Stimulated activated CD8-positive, alpha-beta memory T cell treated with anti-CD3 and anti-CD28 coated beads, Interleukin-4, amount 100 ng/mL, for 1 hour (primary cell): ENCODE results near the gene MPHOSPH9.
"Not testable (repeated sequence)": the region's sequence is repeated elsewhere in the genome, so short reads cannot be mapped to it uniquely, and the experiment has no call there.

Experiments
- DNase-seq, 2 donors: peaks; one replicate each; pipeline ENCODE4 v3.0.0-alpha.2; 2020; ENCODE audit warnings: low read depth in 2 of 2, low spot score in 1 of 2

MPHOSPH9 gene

GRCh38 chr12:123227581-123228258 lies 5.2 kb downstream of the MPHOSPH9 start:
- no peak for DNase-seq

- DNase-seq = no peak
These were observed 7.5 kb downstream of the MPHOSPH9 start for GRCh38 chr12:123225443-123225842.

DNA sequence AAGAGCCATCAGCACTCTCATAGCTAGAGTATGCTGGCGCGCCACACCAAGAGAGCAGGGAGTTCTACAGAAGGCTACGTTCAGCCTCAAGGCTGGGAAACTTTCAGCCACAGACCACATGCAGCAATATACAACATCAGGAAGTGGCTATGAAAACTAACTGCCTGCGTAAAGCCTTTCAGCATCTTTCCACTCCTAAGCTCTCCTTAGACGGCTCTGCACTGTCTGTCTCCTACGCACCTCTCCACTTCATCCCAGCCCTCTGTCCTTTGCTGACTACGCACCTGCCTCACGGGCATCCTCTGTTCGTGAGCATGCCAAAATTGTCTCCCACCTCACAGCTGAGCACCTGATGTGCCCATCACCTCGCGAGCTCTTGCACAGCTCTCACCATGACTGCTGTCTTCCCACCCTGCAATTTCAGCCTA lies 9.7 kb downstream of the MPHOSPH9 start:
- peak; percentile 11 to 35 for DNase-seq

DNA sequence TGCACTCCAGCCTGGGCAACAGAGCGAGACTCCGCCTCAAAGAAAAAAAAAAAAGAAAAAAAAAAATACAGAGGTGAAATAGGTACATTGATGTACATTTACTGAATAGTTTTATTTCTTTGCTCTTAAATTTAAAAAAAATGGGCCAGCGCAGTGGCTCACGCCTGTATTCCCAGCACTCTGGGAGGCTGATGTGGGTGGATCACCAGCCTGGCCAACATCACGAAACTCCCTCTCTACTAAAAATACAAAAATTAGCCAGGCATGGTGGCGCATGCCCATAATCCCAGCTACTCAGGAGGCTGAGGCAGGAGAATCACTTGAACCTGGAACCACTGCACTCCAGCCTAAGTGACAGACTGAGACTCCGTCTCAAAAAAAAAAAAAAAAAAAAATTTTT lies 25.1 kb downstream of the MPHOSPH9 start:
- DNase-seq = not testable (repeated sequence)

DNA sequence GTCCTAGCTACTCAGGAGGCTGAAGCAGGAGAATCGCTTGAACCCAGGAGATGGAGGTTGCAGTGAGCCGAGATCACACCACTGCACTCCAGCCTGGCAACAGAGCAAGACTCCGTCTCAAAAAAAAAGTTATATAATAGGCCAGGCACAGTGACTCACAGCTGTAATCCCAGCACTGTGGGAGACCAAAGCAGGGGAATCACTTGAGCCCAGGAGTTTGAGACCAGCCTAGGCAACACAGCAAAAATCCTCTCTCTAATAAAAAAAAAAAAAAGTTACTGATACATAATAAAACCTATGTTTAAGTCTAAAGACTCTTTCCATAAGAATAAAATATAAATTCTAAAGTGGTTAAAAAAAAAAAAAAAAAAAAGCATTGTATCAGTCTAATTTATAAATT lies 26.1 kb downstream of the MPHOSPH9 start:
- not testable (repeated sequence) for DNase-seq

DNA sequence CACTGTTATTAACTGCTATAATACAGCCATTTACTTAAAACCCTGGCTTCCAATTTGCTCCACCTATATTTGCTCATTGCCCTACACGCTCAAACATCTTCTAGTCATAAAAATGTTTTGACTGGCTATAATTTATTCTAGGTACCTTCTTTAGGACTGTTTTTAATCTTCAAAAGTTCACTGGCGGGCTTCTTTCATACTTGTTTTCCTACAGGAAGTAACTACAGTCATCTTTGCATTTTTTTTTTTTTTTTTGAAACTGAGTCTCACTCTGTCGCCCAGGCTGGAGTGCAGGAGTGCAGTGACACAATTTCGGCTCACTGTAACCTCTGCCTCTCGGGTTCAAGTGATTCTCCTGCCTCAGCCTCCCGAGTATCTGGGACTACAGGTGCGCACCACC lies 32.5 kb downstream of the MPHOSPH9 start:
- no peak for DNase-seq

DNA sequence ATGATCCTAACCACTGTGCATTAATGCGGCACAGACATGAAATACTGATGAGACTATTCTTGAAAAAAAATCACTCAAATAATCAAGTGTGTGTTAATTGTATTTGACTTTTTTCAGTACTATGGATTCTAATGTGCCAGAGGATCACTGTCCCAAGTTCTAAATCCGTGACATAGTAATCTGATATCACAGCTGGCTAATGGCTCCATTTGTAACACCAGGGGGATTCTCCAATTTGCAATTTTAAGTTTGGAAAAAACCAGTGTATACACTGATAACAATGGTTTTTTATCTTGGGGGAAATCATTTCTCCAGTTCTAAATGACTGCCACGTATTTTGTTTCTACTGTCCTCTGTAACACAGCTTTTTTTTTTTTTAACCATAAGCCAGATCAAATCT lies 33.0 kb downstream of the MPHOSPH9 start:
- no peak for DNase-seq

- DNase-seq = no peak
These were observed 45.3 kb downstream of the MPHOSPH9 start for GRCh38 chr12:123187637-123188036.

GRCh38 chr12:123180171-123180570 lies 52.8 kb downstream of the MPHOSPH9 start:
- no peak for DNase-seq

- DNase-seq = no peak
These were observed 61.0 kb downstream of the MPHOSPH9 start for GRCh38 chr12:123171967-123172366.

- no peak for DNase-seq
These were observed 65.6 kb downstream of the MPHOSPH9 start for GRCh38 chr12:123167329-123167728.

DNA sequence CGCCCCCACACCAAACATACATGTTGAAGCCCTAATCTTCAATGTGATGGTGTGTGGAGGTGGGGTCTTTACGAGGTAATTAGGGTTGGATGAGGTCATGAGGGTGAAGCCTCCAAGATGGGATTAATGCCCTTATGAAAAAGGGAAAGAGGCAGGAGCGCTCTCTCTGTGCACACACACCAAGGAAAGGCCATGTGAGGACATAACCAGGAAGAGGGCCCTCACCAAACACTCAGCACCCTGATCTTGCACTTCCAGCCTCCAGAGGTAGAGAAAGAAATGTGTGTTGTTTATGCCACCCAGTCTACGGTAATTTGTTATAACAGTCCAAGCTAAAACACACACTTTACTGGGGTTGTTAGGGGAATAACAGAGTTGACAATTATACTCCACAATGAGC lies 67.4 kb downstream of the MPHOSPH9 start:
- no peak for DNase-seq

DNA sequence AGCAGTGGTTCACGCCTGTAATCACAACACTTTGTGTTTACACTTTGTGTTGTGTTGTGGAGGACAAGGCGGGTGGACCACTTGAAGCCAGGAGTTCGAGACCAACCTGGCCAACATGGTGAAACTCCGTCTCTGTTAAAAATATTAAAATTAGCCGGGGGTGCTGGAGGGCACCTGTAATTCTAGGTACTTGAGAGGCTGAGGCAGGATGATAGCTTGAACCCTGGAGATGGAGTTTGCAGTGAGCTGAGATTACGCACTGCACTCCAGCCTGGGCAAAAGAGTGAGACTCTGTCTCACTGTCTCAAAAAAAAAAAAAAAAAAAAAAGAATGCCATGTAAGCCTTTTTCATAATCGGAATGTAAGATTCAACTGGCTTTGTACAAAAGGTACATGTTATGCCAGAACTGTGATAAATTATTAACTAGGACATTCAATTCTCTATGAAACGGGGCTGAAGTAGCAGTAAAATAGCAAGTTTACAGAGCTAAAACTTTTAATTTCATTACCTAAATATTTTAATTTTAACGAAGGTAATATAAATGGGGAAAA lies 68.2 kb downstream of the MPHOSPH9 start:
- no peak for DNase-seq

GRCh38 chr12:123164222-123164621 lies 68.7 kb downstream of the MPHOSPH9 start:
- DNase-seq = no peak

GRCh38 chr12:123163227-123163626 lies 69.7 kb downstream of the MPHOSPH9 start:
- no peak for DNase-seq

GRCh38 chr12:123160801-123161487 lies 72.0 kb downstream of the MPHOSPH9 start:
- no peak for DNase-seq

GRCh38 chr12:123153906-123154305 lies 79.0 kb downstream of the MPHOSPH9 start:
- DNase-seq = no peak

DNA sequence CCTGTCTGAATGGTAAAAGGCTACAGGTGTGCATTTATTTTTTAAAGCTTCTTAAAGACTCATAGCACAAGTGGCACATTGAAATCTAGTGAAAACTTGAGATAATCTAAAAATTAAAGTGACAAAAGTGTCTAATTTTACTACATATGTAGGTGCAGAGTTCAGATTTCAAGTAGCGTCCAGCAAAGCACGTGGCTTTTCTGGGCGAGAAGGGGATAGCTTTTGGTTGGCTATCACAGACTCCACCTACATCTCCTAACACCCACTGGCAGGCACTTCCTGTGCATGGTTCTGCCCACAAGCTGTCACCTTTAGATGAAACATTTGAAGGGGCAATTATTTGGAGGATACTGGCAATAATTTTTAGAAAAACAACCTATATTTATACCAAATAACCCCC lies 80.1 kb downstream of the MPHOSPH9 start:
- no peak for DNase-seq

- no peak for DNase-seq
These were observed 81.2 kb downstream of the MPHOSPH9 start for GRCh38 chr12:123151457-123152454.

GRCh38 chr12:123150744-123151456 lies 82.0 kb downstream of the MPHOSPH9 start, which contains the start of gene PITPNM2:
Gene PITPNM2 (minus strand): TSS chr12:123151090. CDS start chr12:123034590, 116,500 bp downstream.
- peak; percentile 25 to 37 for DNase-seq
